ENCODE results near the gene NACC2. TPM values are rescaled to one million over a fixed set of nuclear protein-coding genes. Genes with fewer than 3 reads are reported as not detected.

The NACC2 gene
- polyA plus RNA-seq, 3 donors from 2014 or later: 2.1 to 6.2 (median 2.8) TPM

DNA sequence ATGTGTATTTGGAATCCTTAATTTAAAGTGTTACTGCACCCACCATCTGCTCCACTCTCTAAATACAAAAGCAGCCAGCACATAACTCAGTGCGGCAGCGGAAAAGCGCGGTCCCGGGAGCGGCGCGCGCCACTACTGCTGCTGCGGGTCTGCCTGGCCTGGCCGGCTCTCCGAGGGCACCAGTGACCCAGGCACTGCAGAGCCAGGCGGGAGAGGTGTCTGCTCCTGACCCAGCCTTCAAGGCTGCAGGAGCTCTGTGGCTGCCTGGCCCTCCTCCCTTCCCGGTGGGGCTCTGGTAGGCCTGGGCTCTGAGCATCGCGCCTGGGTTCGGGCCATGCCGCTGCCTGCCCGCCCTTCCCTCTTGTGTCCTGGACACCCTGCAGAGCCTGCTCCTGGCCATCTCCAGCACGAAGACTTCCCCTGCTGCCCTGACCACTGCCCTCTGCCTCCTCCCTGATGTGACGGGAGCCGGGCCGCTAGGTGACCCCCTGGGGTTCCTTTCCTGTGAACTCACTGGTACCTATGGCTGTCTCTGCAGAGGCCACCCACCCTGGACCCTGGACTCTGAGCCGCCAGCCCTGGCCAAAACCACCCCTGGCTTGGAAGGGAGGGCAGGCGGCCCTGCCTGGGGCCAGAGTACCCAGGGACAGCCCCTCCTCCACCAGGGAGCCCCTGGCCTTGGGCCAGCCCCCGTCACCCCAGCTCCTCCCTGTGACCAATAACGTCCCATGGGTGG lies 101.2 kb downstream of the NACC2 start:
- H3K4me1 Mint-ChIP-seq: peaks cover 0 to 21% of the 10 kb centered on the region in 2 donors
- DNase-seq: no peak
- H3K27me3 Mint-ChIP-seq (ENCODE audit: low read depth in 3 of 3): peaks cover 0 to 2% (median 2%) of the 10 kb centered on the region in 3 donors
- no peak overlapping the region for H3K27ac Mint-ChIP-seq
- H3K4me3 Mint-ChIP-seq: no peak overlapping the region
- H3K36me3 Mint-ChIP-seq: no peaks in the 10 kb centered on the region
- H3K9me3 Mint-ChIP-seq: no peaks in the 10 kb centered on the region

DNA sequence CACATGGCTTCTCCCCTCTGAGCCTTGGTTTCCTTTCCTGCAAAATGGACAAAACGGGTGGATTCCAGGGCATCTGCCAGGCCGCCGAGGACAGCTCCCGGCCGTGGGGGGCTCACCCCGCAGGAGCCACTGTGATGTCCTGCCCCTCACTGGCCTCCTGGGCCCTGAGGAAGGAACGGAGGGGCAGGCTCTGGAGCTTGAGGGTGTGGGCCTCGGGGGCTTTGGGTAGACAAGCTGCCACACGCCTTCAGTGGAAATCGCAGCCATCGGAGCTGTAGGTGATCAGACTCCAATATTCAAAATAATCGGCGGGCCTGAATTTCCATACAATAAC lies 101.7 kb downstream of the NACC2 start:
- no peaks in the 10 kb centered on the region for H3K36me3 Mint-ChIP-seq
- peaks cover 0 to 2% (median 2%) of the 10 kb centered on the region in 3 donors for H3K27me3 Mint-ChIP-seq (ENCODE audit: low read depth in 3 of 3)
- no peak overlapping the region for H3K4me3 Mint-ChIP-seq
- H3K9me3 Mint-ChIP-seq: no peaks in the 10 kb centered on the region
- H3K4me1 Mint-ChIP-seq: peaks cover 0 to 21% of the 10 kb centered on the region in 2 donors
- H3K27ac Mint-ChIP-seq: no peak overlapping the region
- no peak for DNase-seq

DNA sequence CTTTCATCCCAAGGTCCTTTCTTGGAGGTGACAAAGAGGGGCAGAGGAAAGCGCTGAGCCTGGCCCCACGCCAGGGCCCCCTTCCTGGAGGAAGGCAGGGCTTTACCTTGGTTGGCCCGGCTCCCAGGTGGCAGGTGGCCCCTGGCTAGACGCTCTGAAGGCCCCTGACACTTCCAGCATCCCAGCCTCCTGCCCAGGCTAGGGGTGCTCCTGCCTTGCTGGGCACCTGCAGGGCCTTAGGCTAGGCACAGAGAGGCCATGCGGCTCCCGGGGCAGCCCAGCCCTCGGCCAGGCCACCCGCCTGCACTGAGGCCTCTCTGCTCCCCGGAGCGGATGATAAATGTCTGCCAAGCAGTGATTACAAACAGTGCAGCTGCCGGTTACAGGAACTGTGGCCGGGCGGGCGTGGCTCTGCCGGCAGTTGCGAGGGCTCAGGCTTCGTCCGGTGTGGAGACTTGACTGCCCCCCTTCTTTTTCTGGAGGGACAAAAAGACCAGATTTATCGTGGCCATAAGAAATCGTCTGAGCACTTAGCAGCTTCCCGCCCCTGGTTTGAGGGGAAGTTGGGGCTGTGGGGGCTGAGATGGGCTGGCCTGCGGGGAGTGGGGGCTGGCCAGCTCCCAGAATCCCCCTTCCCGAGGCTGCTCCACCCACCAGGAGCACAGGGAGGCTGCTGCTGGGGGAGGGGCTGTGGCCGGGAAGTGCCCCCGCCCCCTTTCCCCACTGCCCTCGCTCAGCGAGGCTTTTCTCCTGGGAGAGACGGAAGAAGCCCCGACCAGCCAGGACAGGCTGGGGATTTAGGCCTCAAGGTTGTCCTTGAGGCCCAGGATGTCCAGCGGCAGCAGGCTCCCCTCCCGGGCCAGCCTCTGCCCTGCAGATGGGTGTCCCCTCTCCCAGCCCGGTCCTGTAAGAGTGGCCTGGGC lies 102.3 kb downstream of the NACC2 start:
- H3K4me3 Mint-ChIP-seq: peak overlapping the region in 4 of 5 donors; percentile 62 to 71 (median 66)
- H3K27ac Mint-ChIP-seq: peak overlapping the region in 1 of 6 donors; percentile 79
- DNase-seq: peak; percentile 40 to 46 (median 41)
- no peaks in the 10 kb centered on the region for H3K36me3 Mint-ChIP-seq
- peaks cover 0 to 21% of the 10 kb centered on the region in 2 donors for H3K4me1 Mint-ChIP-seq
- H3K27me3 Mint-ChIP-seq (ENCODE audit: low read depth in 3 of 3): peaks cover 0 to 2% (median 2%) of the 10 kb centered on the region in 3 donors
- H3K9me3 Mint-ChIP-seq: no peaks in the 10 kb centered on the region

DNA sequence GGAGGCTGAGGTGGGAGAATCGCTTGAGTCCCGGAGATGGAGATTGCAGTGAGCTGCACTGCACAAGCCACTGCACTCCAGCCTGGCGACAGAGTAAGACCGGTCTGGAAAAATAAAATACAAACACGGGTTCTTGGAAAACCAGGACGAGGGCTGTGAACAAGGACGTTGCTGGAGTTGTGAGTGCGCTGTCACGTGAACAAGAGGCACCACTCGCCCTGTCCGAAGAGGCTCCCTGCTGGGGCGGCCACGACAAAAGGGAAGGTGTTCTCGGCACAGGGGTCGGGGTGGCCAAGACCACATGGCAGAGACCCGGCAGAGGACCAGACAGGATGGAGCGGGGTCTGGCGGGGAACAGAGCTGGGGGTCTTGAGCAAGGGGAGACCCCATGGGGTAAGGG lies 103.3 kb downstream of the NACC2 start:
- Mint-ChIP-seq H3K4me1 (peaks cover 0 to 21% of the 10 kb centered on the region in 2 donors), H3K4me3 (peak overlapping the region in 1 of 5 donors; percentile 21), H3K27ac (peak overlapping the region in 1 of 6 donors; percentile 50), H3K9me3 (no peaks in the 10 kb centered on the region), H3K27me3 (ENCODE audit: low read depth in 3 of 3) (peaks cover 0 to 2% (median 2%) of the 10 kb centered on the region in 3 donors), H3K36me3 (no peaks in the 10 kb centered on the region)
- DNase-seq: no peak

DNA sequence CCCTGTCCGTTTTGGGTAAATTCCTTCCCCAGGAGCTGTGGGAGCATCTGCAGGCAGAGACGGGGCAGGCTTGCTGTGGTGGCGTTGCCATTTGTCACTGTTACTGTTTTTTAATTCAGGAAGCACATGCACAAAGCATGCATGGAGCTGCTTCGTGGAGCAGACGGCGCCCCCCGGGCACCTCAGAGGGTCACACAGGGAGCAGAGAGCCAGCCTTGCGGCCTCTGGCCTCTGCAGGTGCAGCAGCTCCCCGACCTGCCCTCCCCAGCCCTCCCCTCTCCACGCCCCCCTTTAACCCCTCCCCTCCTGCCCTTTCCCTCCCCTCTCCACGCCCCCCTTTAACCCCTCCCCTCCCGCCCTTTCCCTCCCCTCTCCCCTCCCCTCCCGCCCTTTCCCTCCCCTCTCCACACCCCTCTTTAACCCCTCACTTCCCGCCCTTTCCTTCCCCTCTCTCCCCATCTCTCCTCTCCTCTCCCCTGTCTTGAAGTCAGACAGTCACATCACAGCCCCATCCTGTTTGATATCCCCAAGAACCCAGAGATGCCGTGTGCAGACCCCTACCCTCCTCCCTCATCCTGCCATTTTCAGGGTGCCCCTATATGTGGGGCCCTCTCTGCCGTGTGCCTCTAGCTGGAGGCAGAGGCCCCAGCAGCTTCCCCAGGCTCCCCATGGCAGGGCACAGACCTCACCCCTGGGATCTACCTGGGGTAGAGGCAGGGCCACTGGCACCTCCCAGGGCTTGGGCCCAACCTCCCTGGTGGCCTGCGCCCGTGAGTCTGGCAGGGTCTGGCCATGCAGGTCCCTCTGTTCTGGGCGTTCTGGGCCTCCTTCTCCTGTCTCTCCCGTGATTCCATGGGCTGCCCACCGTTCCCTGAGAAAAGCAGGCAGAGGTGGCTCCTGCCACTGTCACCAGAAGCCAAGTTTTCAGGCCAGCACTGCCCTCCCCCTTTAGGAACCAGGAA lies 104.3 kb downstream of the NACC2 start:
- DNase-seq: peak; percentile 19 to 45 (median 30)
- no peaks in the 10 kb centered on the region for H3K9me3 Mint-ChIP-seq
- no peaks in the 10 kb centered on the region for H3K36me3 Mint-ChIP-seq
- H3K27me3 Mint-ChIP-seq (ENCODE audit: low read depth in 3 of 3): peaks cover 0 to 2% (median 2%) of the 10 kb centered on the region in 3 donors
- peak overlapping the region in 4 of 5 donors; percentile 21 to 40 (median 37) for H3K4me3 Mint-ChIP-seq
- peaks cover 0 to 21% of the 10 kb centered on the region in 2 donors for H3K4me1 Mint-ChIP-seq
- H3K27ac Mint-ChIP-seq: peak overlapping the region in 1 of 6 donors; percentile 69

DNA sequence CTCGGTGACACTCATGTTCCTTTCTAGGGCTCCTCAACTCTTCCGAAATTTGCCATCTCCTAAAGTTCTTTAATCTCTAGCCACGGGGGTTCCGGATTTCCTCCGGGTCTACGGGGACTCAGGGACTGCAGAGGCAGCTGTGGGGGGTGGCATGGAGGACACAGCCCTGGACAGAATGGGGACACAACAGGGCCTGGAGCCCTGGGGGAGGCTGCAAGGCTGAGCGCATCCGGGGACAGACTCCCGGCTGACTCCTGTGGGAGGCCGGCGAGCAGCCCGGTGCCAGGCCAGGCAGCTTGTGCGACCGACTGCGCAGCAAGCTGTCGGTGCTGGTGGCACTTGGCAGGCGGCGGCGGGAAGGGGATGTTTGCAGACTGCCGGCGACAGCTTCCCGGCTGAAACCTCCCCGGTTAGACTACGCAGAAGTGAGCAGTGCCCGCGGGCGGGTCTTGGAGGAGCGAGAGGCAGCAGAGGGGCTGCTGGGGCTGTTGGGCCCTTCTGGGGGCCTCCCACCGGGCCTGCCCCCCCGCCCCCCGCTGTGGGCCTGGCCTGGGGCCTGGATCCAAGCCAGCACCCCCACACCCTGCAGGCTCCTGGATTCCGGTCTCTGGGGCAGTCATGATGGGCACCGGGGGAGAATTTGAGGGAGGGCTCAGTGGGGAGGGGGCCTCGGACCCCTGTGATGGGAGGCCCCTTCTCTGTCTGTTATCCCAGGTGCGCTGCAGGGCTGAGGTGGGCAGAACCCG lies 105.2 kb downstream of the NACC2 start:
- peak overlapping the region in 4 of 5 donors; percentile 21 to 40 (median 37) for H3K4me3 Mint-ChIP-seq
- H3K27me3 Mint-ChIP-seq (ENCODE audit: low read depth in 3 of 3): peaks cover 0 to 2% (median 0%) of the 10 kb centered on the region in 3 donors
- H3K9me3 Mint-ChIP-seq: no peaks in the 10 kb centered on the region
- DNase-seq: peak in 1 of 3 donors; percentile 13
- no peak overlapping the region for H3K27ac Mint-ChIP-seq
- H3K4me1 Mint-ChIP-seq: peaks cover 0 to 21% of the 10 kb centered on the region in 2 donors
- no peaks in the 10 kb centered on the region for H3K36me3 Mint-ChIP-seq

DNA sequence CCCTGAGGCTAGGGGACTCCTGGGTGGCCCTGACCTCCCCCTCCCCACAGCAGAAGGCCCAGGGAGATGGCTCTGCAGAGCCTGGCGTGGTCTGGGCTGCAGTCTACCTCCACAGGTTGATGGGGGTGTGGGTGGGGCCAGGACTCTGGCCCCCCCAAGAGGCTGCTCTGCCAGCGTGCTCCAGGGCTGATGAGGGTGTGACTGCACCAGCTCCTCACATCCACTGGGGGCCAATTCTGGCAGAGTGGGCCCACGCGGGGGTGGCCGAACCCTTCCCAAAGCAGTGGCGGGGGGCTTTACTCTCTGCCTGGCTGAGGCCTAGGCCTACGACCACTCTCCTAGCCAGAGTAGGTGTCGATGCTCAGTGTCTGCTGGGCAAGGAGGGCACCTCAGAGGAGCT lies 105.9 kb downstream of the NACC2 start:
- no peaks in the 10 kb centered on the region for H3K36me3 Mint-ChIP-seq
- no peak for DNase-seq
- H3K9me3 Mint-ChIP-seq: no peaks in the 10 kb centered on the region
- no peak overlapping the region for H3K4me3 Mint-ChIP-seq
- peaks cover 0 to 20% of the 10 kb centered on the region in 2 donors for H3K4me1 Mint-ChIP-seq
- peaks cover 0 to 3% (median 2%) of the 10 kb centered on the region in 3 donors for H3K27me3 Mint-ChIP-seq (ENCODE audit: low read depth in 3 of 3)
- H3K27ac Mint-ChIP-seq: no peak overlapping the region

DNA sequence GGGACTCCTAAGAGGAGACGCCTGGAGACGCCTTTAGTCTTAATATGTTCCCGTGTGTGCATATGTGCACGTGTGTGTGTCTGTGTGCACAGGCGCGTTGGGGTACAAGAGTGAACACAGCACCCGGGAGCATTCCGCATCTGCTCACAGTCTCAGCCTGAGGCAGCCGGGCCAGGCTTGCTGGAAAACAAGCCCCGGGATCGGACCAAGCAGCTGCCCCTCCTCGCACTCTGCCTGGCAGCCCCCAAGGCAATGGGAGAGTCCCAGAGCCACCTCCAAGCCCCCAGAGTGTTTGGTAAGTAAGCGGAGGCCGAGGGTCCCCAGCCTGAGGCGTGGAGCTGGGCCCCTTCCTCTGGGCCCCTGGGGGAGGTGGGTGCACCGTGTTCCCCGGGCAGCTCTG lies 106.6 kb downstream of the NACC2 start:
- Mint-ChIP-seq H3K27me3 (ENCODE audit: low read depth in 3 of 3) (peaks cover 0 to 3% (median 2%) of the 10 kb centered on the region in 3 donors), H3K4me1 (peaks cover 0 to 18% of the 10 kb centered on the region in 2 donors), H3K4me3 (no peak overlapping the region), H3K36me3 (no peaks in the 10 kb centered on the region), H3K9me3 (no peaks in the 10 kb centered on the region), H3K27ac (no peak overlapping the region)
- no peak for DNase-seq

DNA sequence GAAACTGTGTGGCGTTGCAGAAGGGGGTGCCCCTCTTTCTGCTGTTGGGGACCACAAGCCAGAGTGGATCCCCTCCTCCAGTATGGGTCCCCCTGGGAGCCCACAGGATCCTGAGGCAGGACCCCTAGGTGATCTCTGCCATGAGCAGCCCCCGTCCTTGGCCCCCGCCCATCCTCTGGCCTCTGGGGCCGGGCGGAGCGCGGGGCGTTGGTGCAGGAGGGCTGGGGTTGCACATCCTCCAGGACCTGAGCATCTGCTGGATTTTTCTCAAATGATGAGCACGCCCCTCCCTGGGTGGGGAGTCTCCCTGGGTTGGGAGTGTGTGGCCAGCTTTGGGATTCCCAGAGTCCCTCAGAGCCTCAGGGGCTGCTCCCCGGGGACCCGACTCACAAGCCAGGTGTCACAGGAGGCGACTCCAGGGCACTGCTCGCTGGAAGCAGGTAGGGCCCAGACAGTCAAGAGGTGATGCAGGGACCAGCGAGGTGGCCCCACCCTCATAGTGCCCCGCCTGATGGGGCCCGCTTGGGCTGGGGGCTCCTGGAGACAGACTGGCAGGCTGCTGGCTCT lies 107.2 kb downstream of the NACC2 start:
- H3K27me3 Mint-ChIP-seq (ENCODE audit: low read depth in 3 of 3): peaks cover 0 to 3% (median 2%) of the 10 kb centered on the region in 3 donors
- no peaks in the 10 kb centered on the region for H3K36me3 Mint-ChIP-seq
- H3K9me3 Mint-ChIP-seq: no peaks in the 10 kb centered on the region
- H3K4me3 Mint-ChIP-seq: no peak overlapping the region
- no peak for DNase-seq
- no peak overlapping the region for H3K27ac Mint-ChIP-seq
- H3K4me1 Mint-ChIP-seq: peaks cover 0 to 18% of the 10 kb centered on the region in 2 donors

DNA sequence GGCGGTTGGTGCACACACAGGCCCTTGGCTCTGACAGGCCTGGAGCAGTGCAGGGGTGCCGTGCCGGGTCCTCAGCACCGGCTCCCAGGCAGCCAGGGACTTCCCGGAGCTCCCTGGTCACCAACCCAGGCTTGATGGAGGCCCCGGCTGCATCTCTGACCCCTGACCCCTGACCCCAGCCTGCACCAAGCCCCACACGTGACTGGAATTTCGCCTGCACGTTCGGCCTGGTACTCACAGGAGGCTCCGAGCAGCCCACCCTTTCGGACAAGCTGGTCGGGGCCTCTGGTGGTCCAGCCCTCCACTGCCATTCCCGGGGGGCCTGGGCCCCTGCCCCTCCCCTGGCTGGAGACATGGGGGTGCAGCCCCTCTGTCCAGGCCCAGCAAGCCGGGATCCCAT lies 108.5 kb downstream of the NACC2 start:
- Mint-ChIP-seq H3K4me1 (peaks cover 0 to 7% of the 10 kb centered on the region in 2 donors), H3K27me3 (ENCODE audit: low read depth in 3 of 3) (peaks cover 0 to 3% (median 2%) of the 10 kb centered on the region in 3 donors), H3K36me3 (no peaks in the 10 kb centered on the region), H3K4me3 (no peak overlapping the region), H3K9me3 (no peaks in the 10 kb centered on the region), H3K27ac (no peak overlapping the region)
- DNase-seq: no peak

DNA sequence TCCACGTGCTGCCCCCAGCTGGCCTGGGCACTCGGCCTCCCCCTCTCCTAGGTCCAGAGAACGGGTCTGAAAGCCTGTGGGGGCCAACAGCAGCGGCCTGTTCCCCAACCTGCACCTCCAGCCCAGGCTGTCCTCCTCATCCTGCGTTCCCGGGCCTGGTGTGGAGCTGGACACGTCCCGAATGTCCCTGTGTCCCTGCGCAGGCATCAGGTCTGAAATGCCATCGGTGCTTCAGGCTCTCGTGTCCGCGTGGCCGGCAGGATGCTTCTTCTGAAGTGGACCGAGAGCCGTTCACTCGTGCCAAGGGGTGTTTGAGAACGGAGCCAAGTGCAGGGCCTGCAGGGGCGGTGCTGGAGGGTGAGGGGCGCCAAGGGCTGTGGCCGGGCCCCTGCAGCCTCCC lies 109.2 kb downstream of the NACC2 start:
- H3K4me3 Mint-ChIP-seq: no peak overlapping the region
- H3K9me3 Mint-ChIP-seq: no peaks in the 10 kb centered on the region
- H3K27ac Mint-ChIP-seq: no peak overlapping the region
- no peak for DNase-seq
- H3K36me3 Mint-ChIP-seq: no peaks in the 10 kb centered on the region
- H3K27me3 Mint-ChIP-seq (ENCODE audit: low read depth in 3 of 3): peaks cover 0 to 3% (median 2%) of the 10 kb centered on the region in 3 donors
- H3K4me1 Mint-ChIP-seq: peaks cover 0 to 7% of the 10 kb centered on the region in 2 donors

DNA sequence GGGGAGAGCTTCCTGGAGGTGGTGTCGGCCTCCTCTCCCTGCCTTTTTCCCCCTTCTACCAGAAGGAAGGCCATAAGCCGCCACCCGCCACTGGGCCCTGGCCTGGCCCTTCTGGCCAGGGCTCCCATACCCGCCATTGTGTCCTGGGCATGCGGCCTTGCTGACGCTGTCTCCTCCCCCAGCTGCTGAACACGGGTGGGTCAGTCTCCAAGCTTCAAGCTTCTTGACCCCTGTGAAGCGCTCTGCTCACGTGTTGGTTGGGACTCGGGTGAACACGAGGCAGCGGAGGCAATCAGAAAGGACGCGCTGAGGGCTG lies 109.7 kb downstream of the NACC2 start:
- Mint-ChIP-seq H3K27me3 (ENCODE audit: low read depth in 3 of 3) (peaks cover 0 to 3% (median 2%) of the 10 kb centered on the region in 3 donors), H3K36me3 (no peaks in the 10 kb centered on the region), H3K27ac (no peak overlapping the region), H3K4me1 (peaks cover 0 to 4% of the 10 kb centered on the region in 2 donors), H3K4me3 (no peak overlapping the region), H3K9me3 (no peaks in the 10 kb centered on the region)
- DNase-seq: no peak
